Fibroblast of skin of back (primary cell): Measurements from ENCODE around the gene MSTO1. TPM values are rescaled to one million over a fixed set of nuclear protein-coding genes. Genes with fewer than 3 reads are reported as not detected.
A peak's percentile ranks its signal among the peaks of the same experiment; 100 is the strongest.
"Not testable (repeated sequence)": the region's sequence is repeated elsewhere in the genome, so short reads cannot be mapped to it uniquely, and the experiment has no call there.

Experiments used
- DNase-seq: peaks from one replicate; pipeline ENCODE4 v3.0.0-alpha.2; 2013
- polyA plus RNA-seq, 2 experiments: library from polyadenylated mRNA; unstranded; fragments of 120-200 nt; gene quantifications; one replicate each; pipeline ENCODE4 v1.2.1, GENCODE V29; 2013; ENCODE audit not compliant: insufficient read length in 2 of 2

The MSTO1 gene
- polyA plus RNA-seq (2013, experiment 1 of 2; ENCODE audit: insufficient read length), result 47.4 TPM
- 30.9 TPM for polyA plus RNA-seq (2013, experiment 2 of 2; ENCODE audit: insufficient read length)

DNA sequence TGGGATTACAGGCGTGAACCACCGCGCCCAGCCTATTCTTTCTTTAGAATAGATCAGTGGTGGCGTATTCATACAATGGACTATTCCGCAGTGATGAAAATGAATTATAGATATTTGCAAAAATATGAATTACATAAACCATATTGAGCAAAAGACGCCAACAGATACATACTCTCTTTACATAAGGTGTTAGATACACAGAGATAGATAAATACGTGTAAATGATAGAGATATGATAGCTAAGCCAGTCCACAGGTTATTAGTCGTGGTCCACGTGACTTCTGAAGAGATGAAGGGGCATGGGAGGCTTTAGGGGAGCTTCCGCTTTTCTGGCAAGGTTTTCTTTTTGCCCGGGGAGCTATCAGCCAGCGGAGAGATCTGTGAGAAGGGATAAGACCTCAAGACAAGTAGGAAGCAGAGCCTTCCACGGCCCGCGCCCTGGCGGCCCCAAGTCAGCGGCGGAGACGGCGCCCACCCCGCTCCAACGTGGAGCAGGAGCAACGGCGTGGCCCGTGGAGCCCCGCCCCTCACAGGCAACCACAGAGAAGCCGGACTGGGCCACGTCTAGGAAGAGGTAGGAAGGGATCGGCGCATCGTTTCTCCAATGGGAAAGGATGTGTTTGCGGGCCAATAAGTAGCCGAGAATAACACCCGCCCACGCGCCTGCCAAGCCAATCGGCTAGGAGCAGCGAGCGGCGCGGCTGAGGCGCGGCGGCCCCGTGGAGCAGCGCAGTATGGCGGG is at the start of gene MSTO1:
TSS of gene MSTO1 (plus strand) at position 704 of the 742 bp plus-strand sequence. CDS start at position 735, 31 bp downstream.
- DNase-seq, result peak; percentile 98

DNA sequence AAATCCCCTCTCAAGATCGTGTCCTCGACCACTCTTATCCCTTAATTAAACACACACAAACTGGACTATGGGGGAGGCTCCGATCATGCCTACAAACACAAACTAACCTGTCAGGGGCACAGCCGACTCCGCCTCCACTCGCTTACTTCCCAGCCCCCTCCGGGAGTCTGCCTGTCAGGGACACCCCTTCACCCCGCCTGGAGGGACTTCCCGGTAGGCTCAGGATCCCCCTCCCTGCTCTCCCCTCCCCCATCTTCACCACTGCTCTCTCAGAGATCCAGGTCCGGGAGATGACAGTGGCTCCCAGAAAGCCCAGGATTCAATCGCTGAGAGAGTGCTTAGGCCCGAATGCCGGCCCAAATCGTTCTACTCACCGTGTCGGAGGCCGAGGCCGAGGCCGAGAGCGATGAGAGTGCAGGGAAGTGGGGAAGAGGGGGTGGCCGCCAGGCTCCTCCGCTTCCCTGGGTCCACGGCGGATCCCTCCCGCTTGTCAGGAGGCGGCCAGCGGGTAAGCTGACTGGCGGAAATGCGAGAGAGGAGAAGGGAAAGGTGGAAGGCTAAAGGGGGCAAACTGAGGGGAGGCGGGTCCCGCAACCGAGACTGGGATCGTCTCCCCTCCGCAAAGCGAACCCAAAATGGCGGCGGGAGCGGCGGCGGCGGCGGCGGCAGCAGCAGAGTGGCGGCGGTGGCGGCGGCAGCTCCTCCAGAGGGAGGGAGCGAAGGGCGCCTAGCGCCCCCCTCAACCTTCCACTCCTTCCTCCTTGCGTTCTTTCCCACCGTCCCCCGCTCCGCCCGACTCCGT is 48.0 kb upstream of the MSTO1 start:
- not testable (repeated sequence) for DNase-seq

DNA sequence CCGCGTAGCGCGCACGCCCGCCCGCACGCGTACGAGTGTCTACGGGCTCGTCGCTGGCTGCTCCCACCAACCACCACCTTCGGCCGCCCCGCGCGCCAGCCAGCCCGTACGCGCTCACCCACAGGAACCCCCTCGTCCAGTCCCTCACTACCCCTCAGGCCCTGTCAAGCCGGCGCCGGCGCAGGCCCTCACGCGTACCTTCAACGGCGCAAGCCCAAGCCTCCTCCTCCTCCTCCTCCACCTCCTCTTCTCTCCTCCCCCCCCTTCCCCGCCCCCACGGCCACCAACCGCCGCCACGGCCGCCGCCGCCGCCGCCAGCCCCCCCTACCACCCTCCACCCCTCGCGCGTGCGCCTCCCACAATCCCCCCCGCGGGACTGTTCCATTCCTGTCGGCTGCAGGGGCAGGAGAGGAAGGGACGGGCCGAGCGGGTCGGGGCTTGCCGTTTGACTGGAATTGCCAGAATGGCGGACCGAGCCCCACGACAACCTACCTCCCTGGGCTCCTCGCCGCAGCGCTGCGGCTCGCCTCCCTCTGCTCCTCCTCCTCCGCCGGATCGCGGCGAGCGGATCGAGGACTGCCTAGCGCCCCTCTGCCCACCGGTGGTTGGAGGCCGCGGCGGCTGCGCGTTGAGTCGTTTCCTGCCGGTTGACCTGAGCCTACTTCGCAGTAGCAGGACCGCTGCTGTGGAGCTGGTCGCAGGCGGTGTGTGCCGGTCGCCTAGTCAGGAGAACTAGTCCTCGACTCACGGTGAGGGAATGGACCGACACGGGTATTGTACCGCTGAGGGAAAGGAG is 47.2 kb upstream of the MSTO1 start, which contains the start of gene ASH1L:
TSS of gene ASH1L (minus strand) at position 223 of the 796 bp plus-strand sequence. CDS start 41,284 bp downstream, outside the sequence.
- peak; percentile 95 for DNase-seq

DNA sequence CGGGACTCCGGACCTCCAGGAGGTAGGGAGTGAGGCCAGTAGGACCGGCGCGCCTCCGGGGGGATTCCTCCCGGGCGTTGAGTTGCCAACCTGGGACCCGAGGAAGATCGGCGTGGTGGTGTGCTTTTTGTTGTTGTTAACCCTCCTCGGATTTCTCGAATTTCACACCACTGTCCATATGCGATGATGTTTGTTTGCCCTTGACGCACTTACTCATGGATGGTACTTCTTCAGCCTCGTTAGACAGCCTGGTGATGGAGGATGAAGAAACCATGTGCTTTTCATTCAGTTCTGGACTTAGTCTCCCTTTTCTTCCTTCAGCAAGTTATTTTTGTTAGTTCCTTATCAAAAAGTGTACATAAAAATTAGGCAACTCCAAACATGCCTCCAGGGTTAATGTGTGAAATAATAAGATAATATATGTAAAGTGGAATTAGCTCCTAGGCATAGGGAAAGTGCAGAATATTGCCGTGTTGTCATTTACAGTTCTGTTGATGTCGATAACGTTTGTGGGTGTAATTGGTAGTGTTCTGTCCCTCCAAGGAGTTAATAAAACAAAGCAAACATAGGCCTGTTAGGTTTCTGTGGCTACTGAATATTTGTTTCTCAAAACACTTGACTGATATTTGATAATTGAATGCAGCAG is 46.5 kb upstream of the MSTO1 start:
- DNase-seq, result not testable (repeated sequence)

DNA sequence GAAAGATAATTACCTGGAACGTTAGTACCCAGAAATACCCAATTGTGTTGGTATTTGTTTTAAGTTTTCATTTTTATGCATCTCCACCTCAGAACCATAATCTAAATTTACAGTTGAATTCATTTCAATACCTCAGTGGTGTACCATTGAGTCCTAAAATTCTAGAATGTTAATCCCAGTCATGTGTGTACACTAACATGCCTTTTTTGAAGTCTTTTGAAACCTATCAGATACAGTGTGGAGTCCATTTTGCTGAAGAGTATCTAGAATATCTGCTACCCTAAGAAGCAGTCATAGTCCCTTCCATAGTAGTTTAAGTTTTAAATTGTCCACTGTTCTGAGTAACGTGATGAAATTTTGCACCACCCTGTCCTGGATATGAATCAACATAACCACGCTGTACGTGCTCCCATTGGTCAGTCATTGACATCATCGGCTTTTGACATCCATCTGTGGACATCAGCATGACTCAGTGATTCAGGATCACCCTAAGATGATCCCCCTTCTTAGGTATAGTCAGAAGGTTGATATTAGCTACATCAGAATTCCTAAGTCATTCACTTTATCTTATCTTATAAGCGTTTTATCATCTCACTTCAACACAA is 39.9 kb upstream of the MSTO1 start:
- peak; percentile 11 for DNase-seq

DNA sequence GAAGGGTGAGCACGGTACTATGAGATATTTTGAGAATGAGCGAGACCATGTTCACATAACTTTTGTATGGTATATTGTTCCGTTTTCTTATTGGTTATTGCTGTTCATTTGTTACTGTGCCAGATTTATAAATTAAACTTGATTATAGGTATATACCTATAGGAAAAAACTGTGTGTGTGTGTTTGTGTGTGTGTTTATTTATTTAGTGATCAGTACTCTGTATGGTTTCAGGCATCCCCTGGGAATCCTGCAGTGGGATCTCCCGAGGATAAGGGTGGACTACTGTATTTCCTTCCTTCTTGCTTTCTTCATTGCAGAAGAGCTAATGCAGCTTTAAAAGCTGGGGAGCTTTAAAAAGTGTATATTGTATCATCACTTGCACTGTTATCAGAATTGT is 39.4 kb upstream of the MSTO1 start:
- no peak for DNase-seq

DNA sequence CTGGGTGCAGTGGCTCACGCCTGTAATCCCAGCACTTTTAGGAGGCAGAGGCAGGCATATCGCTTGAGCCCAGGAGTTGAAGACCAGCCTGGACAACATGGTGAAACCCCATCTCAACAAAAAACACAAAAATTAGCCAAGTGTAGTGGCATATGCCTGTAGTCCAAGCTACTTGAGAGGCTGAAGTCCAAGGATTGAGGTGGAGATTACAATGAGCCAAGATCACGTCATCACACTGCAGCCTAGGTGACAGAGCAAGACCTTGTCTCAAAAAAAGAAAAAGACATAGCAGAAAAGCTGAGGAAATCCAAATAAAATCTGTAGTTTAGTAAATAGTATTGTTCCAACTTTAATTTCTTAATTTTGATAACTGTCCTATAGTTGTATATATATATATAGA is 35.9 kb upstream of the MSTO1 start:
- DNase-seq, result no peak

DNA sequence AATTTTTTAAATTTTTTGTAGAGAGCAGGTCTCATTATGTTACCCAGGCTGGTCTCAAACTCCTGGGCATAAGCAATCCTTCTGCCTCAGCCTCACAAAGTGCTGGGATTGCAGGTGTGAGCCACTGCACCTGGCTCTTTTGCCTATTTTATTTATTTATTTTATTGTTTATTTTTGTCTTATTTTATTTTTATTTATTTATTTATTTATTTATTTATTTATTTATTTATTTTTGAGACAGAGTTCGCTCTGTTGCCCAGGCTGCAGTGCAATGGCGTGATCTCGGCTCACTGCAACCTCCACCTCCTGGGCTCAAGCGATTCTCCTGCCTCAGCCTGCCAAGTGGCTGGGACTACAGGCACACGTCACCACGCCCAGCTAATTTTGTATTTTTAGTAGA is 34.4 kb upstream of the MSTO1 start:
- not testable (repeated sequence) for DNase-seq

DNA sequence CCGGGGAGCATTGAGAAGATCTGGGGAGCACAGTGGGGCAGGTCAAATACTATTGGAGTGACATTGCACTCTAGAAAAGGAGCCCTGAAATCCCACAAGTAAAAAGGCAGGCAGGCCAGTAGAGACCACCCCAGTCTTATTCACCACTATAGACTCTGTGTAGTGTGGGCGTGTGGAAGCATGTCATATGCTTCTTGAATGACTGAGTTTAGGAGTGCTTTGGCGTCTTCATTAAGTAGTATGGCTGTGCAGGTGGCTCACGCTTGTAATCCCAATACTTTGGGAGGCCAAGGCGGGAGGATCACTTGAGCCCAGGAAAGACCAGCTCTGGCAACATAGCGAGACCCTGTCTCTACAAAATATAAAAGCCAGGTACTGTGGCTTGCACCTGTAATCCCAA is 26.2 kb upstream of the MSTO1 start:
- not testable (repeated sequence) for DNase-seq

DNA sequence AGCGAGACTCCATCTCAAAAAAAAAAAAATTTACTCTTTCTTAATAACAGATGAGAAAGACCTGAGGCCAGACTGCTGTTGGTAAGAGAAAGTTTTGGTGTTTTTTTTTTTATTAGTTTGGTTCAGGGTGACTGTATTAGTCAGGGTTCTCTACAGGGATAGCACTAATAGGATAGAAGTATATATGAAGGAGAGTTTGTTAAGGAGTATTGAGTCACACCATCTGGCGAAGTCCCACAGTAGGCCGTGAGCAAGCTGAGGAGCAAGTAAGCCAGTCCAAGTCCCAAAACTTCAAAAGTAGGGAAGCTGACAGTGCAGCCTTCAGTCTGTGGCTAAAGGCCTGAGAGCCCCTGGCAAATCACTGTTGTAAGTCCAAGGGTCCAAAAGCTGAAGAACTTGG is 20.7 kb upstream of the MSTO1 start:
- not testable (repeated sequence) for DNase-seq

DNA sequence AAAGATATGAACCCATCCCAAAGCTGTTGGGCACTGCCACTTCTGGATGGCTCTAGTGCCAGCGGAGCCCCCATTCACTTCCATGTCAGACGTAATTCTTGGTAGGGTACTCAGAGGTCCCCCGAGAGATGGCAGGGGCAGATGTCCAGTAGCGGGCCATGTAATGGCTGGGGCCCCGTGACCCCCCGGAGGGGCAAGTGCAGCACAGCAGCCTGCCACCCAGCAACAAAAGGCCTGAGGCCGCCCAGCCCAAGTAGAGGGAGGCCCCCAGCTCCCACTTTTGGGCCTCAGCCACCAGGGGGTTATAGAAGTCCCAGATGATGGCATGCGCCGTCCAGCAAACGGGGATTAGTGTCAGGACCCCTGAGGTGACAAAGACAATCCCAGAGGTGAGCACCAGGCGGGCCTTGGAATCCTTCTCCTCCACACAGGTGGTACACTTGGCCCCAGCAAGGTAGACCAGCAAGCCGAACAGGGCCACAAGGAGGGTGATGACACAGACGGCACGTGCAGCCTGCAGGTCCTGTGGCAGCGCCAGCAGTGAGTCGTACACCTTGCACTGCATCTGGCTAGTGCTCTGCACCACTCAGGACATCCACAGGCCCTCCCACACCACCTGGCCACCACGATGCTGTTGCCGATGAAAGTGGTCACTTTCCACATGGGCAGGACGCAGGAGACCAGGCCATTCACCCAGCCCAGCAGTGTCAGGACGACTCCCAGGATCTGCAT is 19.3 kb upstream of the MSTO1 start:
- DNase-seq, result not testable (repeated sequence)

DNA sequence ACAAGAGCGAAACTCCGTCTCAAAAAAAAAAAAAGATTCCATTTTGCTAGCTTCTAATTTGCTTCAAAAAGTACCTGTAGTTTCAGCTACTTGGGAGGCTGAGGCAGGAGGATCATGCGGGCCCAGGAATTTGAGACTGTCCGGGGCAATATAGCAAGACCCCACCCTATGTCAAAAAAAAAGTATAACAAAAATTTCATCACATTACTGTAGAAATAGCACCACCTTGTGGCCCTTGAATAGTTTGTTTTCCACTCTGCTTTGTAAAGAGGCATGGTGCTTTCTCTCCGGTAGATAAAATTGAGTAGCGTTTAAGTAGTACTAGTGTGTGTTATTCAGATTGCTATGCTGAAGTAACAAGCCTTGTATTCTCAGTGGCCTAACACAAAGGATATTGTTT is 18.2 kb upstream of the MSTO1 start:
- DNase-seq, result peak; percentile 72

DNA sequence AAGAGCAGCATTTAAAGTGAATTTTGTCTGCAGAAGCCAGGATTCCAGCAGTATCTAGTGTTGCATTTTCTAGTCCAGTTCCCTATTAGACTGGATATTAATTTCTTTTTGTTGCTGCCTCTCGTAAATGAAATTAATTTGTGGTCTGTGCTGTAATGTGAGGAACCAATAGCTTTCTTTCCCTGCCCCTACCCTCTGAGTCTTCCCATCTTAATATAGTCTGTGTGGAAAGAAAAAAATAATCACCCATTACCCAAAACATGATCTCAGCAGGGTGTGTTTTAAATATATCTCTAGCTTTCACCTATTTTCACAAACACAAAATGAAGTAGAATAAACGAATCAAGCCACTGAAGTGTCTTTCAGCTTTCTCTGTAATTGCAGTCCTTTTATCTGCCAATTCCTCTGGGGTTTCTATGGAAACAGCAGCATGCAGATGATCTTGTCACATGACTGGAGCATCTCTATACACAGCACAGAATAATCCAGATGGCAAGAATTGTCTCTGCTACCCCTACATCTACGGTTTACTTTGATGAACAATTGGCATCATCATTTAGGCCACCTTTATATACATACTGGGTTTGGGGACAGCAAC is 14.0 kb upstream of the MSTO1 start:
- DNase-seq, result not testable (repeated sequence)

DNA sequence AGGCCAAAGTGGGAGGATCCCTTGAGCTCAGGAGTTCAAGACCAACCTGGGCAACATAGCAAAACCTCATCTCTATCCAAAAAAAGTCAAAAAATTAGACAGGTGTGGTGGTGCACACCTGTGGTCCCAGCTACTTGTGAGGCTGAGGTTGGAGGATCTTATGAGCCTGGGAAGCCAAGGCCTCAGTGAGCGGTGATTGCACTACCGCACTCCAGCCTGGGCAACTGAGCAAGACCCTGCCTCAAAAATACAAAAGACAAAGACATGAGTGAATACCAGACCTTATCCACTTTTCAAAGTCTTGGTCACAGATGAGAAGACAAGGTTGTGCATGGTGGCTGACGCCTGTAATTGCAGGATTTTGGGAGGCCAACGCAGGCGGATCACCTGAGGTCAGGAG is 13.2 kb upstream of the MSTO1 start:
- no peak for DNase-seq

DNA sequence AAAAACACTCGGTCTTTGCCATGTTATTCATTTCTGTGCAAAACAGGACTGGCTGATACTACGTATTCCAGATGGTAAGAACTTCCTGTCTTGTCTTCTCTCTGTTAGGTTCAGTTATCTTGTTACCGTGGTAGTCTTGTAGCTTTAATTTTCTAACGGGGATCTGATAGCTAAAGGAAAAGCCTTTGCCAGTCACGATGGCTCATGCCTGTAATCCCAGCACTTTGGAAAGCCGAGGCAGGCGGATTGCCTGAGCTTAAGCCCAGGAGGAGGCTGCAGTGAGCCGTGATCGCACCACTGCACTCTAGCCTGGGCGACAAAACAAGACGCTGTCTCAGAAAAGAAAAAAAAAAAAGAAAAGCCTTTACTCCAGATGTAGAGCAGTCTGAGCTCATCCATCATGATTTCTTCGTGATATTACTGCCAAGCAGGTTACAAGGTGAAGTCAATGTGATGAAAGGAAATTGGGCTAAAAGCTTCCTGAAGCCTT is 11.1 kb upstream of the MSTO1 start:
- peak; percentile 29 for DNase-seq

DNA sequence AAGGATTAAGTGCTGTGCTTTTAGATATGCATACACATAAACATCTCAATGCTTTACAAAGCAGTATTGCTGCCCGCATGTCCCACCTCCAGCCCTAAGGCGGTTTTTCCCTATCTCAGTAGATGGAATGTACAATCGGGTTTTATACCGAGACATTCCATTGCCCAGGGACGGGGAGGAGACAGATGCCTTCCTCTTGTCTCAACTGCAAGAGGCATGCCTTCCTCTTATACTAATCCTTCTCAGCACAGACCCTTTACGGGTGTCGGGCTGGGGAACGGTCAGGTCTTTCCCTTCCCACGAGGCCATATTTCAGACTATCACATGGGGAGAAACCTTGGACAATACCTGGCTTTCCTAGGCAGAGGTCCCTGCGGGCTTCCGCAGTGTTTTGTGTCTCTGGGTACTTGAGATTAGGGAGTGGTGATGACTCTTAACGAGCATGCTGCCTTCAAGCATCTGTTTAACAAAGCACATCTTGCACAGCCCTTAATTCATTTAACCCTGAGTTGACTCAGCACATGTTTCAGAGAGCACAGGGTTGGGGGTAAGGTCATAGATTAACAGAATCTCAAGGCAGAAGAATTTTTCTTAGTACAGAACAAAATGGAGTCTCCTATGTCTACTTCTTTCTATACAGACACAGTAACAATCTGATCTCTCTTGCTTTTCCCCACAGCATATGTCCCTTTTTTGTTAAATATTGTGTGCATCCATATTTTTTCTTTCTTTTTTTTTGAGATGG is 10.0 kb upstream of the MSTO1 start:
- not testable (repeated sequence) for DNase-seq

DNA sequence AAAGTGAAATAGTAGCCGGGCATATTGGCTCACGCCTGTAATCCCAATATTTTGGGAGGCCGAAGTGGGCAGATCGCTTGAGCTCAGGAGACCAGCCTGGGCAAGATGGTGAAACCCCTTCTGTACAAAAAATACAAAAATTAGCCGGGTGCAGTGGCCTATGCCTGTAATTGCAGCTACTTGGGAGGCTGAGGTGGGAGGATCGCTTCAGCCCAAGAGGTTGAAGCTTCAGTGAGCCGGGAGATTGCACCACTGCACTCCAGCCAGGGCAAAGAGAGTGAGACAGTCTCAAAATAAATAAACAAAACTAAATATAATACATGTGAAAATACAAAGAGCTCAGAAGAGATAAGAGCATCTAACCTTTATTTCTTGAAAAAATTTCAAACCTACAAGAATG is 2.3 kb upstream of the MSTO1 start:
- peak; percentile 6 for DNase-seq

DNA sequence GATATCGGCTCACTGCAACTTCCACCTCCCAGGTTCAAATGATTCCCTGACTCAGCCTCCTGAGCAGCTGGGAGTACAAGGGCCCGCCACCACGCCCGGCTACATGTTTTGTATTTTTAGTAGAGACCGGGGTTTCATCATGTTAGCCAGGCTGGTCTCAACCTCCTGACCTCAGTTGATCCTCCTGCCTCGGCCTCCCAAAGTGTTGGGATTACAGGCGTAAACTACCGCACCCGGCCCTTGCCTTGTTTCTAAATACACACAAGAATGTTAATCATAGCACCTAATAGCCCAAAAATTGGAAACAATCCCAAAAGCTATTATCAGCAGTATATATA is 1.2 kb upstream of the MSTO1 start:
- no peak for DNase-seq

DNA sequence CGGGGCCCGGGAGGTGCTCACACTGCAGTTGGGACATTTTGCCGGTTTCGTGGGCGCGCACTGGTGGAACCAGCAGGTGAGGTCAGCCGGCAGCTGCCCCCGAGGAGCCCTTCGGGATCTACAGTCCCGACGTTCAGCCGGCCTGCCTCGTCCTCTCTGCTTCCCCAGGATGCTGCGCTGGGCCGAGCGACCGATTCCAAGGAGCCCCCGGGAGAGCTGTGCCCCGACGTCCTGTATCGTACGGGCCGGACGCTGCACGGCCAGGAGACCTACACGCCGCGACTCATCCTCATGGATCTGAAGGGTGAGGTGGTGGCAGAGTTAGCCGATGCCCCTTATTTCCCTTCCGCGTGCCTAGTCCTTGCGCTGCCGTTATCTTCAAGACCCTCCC is 234 bp downstream of the MSTO1 start:
- DNase-seq, result not testable (repeated sequence)

DNA sequence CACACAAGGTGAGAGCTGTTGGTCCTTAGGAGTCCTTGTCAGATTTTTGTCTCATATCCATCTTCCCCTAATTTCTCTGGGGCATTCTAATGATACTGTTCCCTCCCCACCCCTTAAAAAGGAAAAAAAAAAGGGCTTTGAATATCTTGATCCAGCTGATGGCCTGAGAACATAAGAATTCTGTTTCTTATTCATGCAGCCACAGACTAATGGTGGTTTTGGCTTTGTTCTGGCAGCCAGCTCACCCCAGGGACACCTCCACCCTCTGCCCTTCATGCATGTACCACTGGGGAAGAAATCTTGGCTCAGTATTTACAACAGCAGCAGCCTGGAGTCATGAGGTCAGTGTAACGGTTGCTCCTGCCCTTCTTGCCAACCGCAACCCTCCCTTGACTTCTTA is 3.2 kb downstream of the MSTO1 start:
- DNase-seq, result not testable (repeated sequence)
